Smooth muscle cell (in vitro differentiated cells): ENCODE measurements around the gene CNP. TPM values are rescaled to one million over a fixed set of nuclear protein-coding genes. Genes with fewer than 3 reads are reported as not detected.

Experiments
- DNase-seq: peaks from one replicate; lab custom pipeline; 2025; ENCODE audit not compliant: unreplicated experiment; lab: John Stamatoyannopoulos, UW
- H2AFZ ChIP-seq: fragments of 200-600 bp; sonication (generic); 2 replicates; pipeline ENCODE4 v1.6.0; 2016; ENCODE audit warnings: antibody characterized with exemption, low read depth, mild to moderate bottlenecking
- H3F3A ChIP-seq: fragments of 200-600 bp; sonication (generic); 2 replicates; pipeline ENCODE4 v1.6.0; 2017; ENCODE audit warnings: antibody characterized with exemption, low read depth
- H3K27ac ChIP-seq: fragments of 200-600 bp; sonication (generic); 2 replicates; pipeline ENCODE4 v1.5.1; 2016; ENCODE audit warnings: low read depth, mild to moderate bottlenecking
- H3K27me3 ChIP-seq: fragments of 200-600 bp; sonication (generic); 2 replicates; pipeline ENCODE4 v1.6.1; 2016; ENCODE audit warnings: low read depth, mild to moderate bottlenecking
- H3K36me3 ChIP-seq: fragments of 200-600 bp; sonication (generic); 2 replicates; pipeline ENCODE4 v1.5.1; 2016; ENCODE audit warnings: low read depth
- H3K4me1 ChIP-seq: fragments of 200-600 bp; sonication (generic); 2 replicates; pipeline ENCODE4 v1.5.1; 2016; ENCODE audit warnings: low read depth
- H3K4me2 ChIP-seq: fragments of 200-600 bp; sonication (generic); 2 replicates; pipeline ENCODE4 v1.6.0; 2016; ENCODE audit warnings: mild to moderate bottlenecking
- H3K4me3 ChIP-seq: fragments of 200-600 bp; sonication (generic); 2 replicates; pipeline ENCODE4 v1.5.1; 2016; ENCODE audit warnings: mild to moderate bottlenecking
- H3K79me2 ChIP-seq: fragments of 200-600 bp; sonication (generic); 2 replicates; pipeline ENCODE4 v1.6.0; 2016; ENCODE audit warnings: low read depth, mild to moderate bottlenecking
- H3K9ac ChIP-seq: fragments of 200-600 bp; sonication (generic); 2 replicates; pipeline ENCODE4 v1.6.0; 2016; ENCODE audit warnings: low read depth
- H3K9me3 ChIP-seq: fragments of 200-600 bp; sonication (generic); replicated peaks from 2 replicates; pipeline ENCODE4 v1.5.1; 2016; ENCODE audit warnings: low read depth
- H4K20me1 ChIP-seq: fragments of 200-600 bp; sonication (generic); 2 replicates; pipeline ENCODE4 v1.6.0; 2016; ENCODE audit warnings: low read depth
- WGBS: methylation state at CpG from one replicate; pipeline ENCODE4 v1.1.7; 2016; ENCODE audit warnings: low lambda C conversion rate; 5-methylcytosine and 5-hydroxymethylcytosine counted together
- polyA plus RNA-seq: library from polyadenylated mRNA; unstranded; fragments of >200 nt; fragmentation: Nextera tagmentation; extraction: Ambion mirVana; gene quantifications from 2 replicates; pipeline ENCODE4 v1.2.1, GENCODE V29; 2016
- total RNA-seq: library from RNA; depleted of rRNA; stranded (reverse); fragments of >200 nt; gene quantifications from 2 replicates; pipeline ENCODE4 v1.2.3, GENCODE V29; 2014
- TF ChIP-seq, protein P1 (sequence below): fragments of 200-600 bp; sonication (generic); IDR thresholded peaks from 2 replicates; pipeline ENCODE4 v1.5.1; 2017; ENCODE audit warnings: borderline replicate concordance, mild to moderate bottlenecking, antibody characterized with exemption; ENCODE audit not compliant: insufficient read depth, poor library complexity, severe bottlenecking

Gene CNP
- total and polyA plus RNA-seq, 2 experiments from 2014 or later, result 34.7 to 60.1 TPM

DNA sequence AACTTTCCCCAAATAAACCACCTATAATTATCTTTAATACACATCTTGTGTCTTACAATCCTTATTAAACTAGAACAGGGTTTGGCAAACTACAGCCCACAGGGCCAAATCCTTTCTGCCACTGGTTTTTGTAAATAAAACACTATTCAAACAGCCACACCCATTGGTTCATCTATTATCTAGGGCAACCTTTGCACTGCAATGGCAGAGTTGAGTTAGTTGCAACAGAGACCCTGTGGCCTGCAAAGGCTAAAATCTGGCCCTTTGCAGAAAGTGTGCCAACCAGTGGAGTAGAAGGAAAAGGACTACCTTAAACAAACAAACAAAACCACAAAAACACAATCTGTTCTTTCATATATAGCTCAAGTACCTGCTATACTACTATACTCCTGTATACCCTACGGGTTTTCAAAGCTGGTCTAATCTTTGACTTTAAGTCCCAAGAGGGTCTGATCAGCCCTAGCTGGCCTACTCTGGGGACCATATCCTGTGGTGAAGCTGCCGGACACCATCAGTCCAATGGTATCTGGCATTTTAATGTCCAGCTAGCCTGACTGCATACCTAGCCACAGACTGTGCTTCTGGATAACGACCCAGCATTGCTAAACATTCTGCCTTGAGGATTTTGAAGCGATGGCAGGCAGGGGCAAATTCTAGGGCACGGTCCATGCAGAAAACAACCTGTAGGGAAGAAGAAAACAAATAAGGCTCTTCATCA lies 23.3 kb downstream of the CNP start:
- Histone ChIP-seq H3K4me3 (no peak overlapping the region), H3K4me2 (no peak overlapping the region), H3K9ac (no peak overlapping the region), H3K36me3 (peaks cover 29% of the 10 kb centered on the region), H3F3A (no peaks in the 10 kb centered on the region), H3K27me3 (no peaks in the 10 kb centered on the region), H3K27ac (no peak overlapping the region), H2AFZ (no peak overlapping the region), H4K20me1 (peaks cover 10% of the 10 kb centered on the region), H3K4me1 (no peaks in the 10 kb centered on the region), H3K9me3 (no peaks in the 10 kb centered on the region), H3K79me2 (no peaks in the 10 kb centered on the region)
- TF ChIP-seq, protein P1, sequence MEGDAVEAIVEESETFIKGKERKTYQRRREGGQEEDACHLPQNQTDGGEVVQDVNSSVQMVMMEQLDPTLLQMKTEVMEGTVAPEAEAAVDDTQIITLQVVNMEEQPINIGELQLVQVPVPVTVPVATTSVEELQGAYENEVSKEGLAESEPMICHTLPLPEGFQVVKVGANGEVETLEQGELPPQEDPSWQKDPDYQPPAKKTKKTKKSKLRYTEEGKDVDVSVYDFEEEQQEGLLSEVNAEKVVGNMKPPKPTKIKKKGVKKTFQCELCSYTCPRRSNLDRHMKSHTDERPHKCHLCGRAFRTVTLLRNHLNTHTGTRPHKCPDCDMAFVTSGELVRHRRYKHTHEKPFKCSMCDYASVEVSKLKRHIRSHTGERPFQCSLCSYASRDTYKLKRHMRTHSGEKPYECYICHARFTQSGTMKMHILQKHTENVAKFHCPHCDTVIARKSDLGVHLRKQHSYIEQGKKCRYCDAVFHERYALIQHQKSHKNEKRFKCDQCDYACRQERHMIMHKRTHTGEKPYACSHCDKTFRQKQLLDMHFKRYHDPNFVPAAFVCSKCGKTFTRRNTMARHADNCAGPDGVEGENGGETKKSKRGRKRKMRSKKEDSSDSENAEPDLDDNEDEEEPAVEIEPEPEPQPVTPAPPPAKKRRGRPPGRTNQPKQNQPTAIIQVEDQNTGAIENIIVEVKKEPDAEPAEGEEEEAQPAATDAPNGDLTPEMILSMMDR, result no peak
- WGBS, result 80% methylated on average over 5 of the region's 5 CpGs
- DNase-seq, result no peak

DNA sequence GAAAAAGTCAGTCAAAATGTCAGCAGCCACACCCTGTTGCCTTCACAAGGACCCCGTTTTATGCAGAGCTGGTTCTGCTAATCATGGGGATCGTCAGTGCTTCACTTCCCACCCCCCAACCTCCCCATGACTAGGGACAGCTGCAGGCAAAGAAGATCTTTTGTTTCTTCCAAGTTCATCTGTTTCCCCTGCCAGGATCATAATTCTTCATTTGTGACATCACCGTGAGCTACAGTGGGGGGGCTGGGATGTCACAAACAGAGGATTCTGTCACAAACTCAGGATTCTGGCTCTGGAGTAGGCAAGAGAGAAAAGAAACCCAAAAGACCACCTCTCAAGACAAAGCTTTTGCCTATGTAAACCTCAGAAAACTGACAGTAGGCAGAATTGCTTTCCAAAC lies 26.0 kb downstream of the CNP start:
- H3F3A ChIP-seq, result no peaks in the 10 kb centered on the region
- H3K9me3 ChIP-seq, result no peaks in the 10 kb centered on the region
- H3K9ac ChIP-seq, result no peak overlapping the region
- no peaks in the 10 kb centered on the region for H3K79me2 ChIP-seq
- H3K27me3 ChIP-seq, result no peaks in the 10 kb centered on the region
- no peak for DNase-seq
- no peaks in the 10 kb centered on the region for H3K4me1 ChIP-seq
- no peak overlapping the region for H3K27ac ChIP-seq
- TF ChIP-seq, protein P1, result no peak
- peaks cover 29% of the 10 kb centered on the region for H3K36me3 ChIP-seq
- H2AFZ ChIP-seq, result no peak overlapping the region
- 84% methylated on average over 3 of the region's 3 CpGs for WGBS
- no peak overlapping the region for H3K4me2 ChIP-seq
- H4K20me1 ChIP-seq, result peaks cover 32% of the 10 kb centered on the region
- no peak overlapping the region for H3K4me3 ChIP-seq

DNA sequence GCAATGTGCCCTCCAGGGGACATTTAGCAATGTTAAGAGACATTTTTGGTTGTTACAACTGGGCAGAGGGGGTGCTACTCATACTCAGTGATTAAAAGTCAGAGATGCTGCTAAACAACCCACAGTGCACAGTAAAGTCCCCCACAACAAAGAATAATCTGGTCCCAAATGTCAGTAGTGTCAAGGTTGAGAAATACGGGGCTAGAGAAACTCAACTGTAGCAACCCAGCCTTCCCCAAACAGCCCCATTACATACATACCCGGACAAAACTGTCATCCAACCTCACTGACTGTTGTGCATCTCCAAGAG lies 30.2 kb downstream of the CNP start:
- H3K4me1 ChIP-seq, result no peaks in the 10 kb centered on the region
- no peaks in the 10 kb centered on the region for H3F3A ChIP-seq
- no peak overlapping the region for H3K4me3 ChIP-seq
- peak overlapping the region; percentile 73 for H3K27ac ChIP-seq
- TF ChIP-seq, protein P1, result no peak
- DNase-seq, result no peak
- H3K36me3 ChIP-seq, result peaks cover 18% of the 10 kb centered on the region
- no peak overlapping the region for H3K9ac ChIP-seq
- H3K4me2 ChIP-seq, result no peak overlapping the region
- peaks cover 67% of the 10 kb centered on the region for H4K20me1 ChIP-seq
- no peaks in the 10 kb centered on the region for H3K9me3 ChIP-seq
- no peak overlapping the region for H2AFZ ChIP-seq
- peaks cover 15% of the 10 kb centered on the region for H3K79me2 ChIP-seq
- WGBS, result 95% methylated on average over 2 of the region's 2 CpGs
- H3K27me3 ChIP-seq, result no peaks in the 10 kb centered on the region

DNA sequence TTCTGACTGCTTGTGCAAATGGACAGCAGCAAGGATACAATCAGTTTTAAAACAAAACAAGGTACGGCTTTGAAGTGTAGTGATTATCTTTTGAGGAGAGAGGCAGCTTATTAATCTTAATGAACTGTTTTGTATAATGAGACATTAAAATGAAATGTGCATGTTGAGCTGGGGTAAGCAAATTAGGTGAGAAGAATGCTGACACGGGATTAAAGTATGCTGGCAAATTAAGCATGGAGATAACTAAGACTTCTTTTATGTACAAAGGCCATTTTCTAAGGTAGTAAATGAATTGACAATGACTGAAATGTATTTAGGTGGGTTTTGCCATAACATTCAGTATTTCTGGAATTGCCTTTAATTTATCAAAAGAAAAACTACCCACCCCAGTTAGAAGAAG lies 31.9 kb downstream of the CNP start:
- Histone ChIP-seq H4K20me1 (peaks cover 81% of the 10 kb centered on the region), H3K9ac (no peak overlapping the region), H3K36me3 (peaks cover 8% of the 10 kb centered on the region), H3K4me3 (no peak overlapping the region), H3K27ac (no peak overlapping the region), H3K4me1 (no peaks in the 10 kb centered on the region), H3K79me2 (peaks cover 32% of the 10 kb centered on the region), H3K9me3 (no peaks in the 10 kb centered on the region), H3F3A (peaks cover 6% of the 10 kb centered on the region), H3K27me3 (no peaks in the 10 kb centered on the region), H2AFZ (no peak overlapping the region), H3K4me2 (no peak overlapping the region)
- TF ChIP-seq, protein P1, result no peak
- 50% methylated on average over 2 of the region's 2 CpGs for WGBS
- DNase-seq, result no peak
